ENCODE data around the gene GIPC2. TPM values are rescaled to one million over a fixed set of nuclear protein-coding genes. Genes with fewer than 3 reads are reported as not detected.

GIPC2 gene
- total RNA-seq, 1 donor from 2014 or later = 4.9 TPM

- intact Hi-C loops (cut with micrococcal nuclease) = no loop called here
- no peak for DNase-seq
- ATAC-seq = peak; percentile 86
These were observed 12.6 kb upstream of the GIPC2 start for GRCh38 chr1:78032996-78033796.

DNA sequence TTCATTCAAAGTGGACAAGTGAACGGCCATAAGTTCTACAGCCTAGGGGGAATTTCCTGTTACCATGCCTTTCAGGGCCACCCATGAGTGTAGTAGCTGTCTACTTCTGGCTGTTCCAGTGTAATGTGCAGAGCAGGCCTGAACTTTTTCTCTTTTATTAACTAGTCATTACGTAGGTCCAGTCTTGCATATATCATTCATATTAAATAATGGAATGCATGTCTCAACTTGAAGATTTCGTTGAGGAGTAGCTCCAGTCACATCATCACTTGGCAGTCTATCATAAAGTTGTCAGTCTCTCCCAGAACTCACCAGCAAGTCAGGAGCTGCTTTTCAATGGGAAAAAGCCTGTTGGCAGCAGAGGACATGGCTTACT is 12.0 kb upstream of the GIPC2 start:
- peak; percentile 18 for ATAC-seq
- intact Hi-C loops (cut with micrococcal nuclease) = no loop called here
- DNase-seq = no peak

DNA sequence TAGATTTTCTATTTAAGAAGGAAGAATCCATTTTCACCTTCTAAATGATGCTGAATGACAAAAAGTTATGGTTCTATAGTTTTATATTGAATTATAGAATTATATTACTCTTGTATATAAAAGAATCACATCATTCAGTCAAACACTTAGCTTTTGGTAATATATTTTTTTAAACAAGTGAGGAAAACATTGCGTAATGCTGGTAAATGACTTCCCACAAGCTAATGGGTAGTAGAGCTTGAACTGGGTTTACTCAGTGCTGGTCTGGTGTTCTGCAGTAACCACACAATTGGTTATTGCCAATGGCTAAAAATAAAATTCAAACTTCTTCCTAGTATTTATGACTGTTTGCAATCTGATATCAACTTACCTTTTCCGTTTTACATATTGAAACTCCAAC is 10.6 kb upstream of the GIPC2 start:
- intact Hi-C loops (cut with micrococcal nuclease) = no loop called here
- ATAC-seq (no peak), DNase-seq (no peak)

DNA sequence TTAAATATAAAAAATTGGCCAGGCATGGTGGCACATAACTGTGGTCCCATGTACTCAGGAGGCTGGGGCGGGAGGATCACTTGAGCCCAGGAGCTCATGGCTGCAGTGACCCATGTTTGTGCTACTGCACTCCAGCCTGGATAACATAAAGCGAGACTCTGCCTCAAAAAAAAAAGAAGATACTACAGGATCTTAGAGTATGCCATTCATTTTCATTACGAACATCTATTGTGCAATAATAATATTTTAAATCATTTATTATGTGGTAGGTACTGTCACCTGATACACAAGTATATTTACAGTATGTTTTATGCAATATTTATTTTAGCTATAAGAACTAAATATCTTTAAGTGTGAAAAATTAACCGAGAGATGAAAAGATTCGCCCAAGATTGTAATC is 9.3 kb upstream of the GIPC2 start:
- ATAC-seq (no peak), DNase-seq (no peak)
- intact Hi-C loops (cut with micrococcal nuclease) = no loop called here

- DNase-seq = no peak
- no peak for ATAC-seq
- intact Hi-C loops (cut with micrococcal nuclease) = no loop called here
These were observed 7.7 kb upstream of the GIPC2 start for GRCh38 chr1:78038071-78038470.

DNA sequence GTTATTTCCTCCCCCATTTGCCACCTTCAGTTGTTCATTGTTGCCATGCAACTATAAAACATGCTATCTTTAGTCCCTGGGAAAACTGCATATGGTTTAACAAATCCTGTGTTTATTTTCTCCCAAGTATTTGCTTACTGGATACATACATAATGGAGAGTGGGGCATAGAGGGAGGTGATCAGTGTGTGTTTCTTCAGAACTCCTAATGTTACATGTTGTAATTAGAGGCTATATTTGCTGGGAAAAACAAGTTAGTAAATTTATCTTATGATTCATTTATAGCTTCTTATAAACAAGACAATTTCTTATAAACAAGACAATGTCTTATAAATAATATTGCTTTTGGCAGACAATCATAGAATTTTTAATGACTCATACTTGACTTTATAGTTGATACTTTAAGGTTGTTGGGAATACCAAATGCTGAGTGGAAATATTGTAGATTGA is 7.3 kb upstream of the GIPC2 start:
- no peak for DNase-seq
- no peak for ATAC-seq
- intact Hi-C loops (cut with micrococcal nuclease) = no loop called here

- ATAC-seq (no peak), DNase-seq (no peak)
- intact Hi-C loops (cut with micrococcal nuclease) = no loop called here
These were observed 5.2 kb upstream of the GIPC2 start for GRCh38 chr1:78040484-78041089.

DNA sequence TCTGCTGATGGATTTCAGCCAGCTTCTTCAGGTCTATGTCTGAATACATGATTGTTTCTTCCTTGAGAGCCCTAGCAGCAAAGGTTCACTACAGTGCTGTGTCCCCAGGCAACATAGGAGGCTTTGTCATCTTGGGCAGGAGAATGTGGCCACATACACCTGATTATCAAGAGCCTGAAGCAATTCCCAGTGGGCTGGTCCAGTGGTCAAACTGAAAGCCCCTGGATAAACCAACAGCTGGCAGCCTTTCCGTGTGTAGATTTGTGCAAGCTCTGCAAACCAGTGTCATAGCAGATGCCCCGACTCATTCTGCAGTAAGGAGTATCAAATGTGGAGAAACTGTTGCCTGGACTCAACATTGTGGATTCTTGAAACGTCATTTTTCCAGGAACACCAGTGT is 2.3 kb upstream of the GIPC2 start:
- no peak for DNase-seq
- no peak for ATAC-seq
- intact Hi-C loops (cut with micrococcal nuclease) = no loop called here

- DNase-seq = no peak
- intact Hi-C loops (cut with micrococcal nuclease) = no loop called here
- peak; percentile 5 for ATAC-seq
These were observed 787 bp upstream of the GIPC2 start for GRCh38 chr1:78044796-78045562.

DNA sequence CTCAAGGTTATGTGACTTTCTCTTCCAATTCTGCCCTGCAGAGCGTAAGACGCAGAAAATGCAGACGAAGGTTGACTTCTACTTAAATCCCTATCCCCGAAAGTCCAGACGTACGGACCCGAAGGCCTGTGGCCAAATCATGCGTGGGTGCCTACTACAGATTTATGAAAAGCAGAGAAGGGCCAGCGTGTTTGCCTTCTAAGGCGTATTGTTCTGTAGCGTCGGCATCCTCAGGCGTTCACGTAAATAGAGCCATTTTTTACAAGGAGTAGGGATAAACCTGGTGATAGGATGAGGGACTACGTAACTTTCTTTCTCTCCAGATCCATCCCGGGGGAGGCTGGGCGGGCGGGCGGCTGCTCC is 222 bp upstream of the GIPC2 start:
- intact Hi-C loops (cut with micrococcal nuclease) = no loop called here
- DNase-seq (no peak), ATAC-seq (no peak)

DNA sequence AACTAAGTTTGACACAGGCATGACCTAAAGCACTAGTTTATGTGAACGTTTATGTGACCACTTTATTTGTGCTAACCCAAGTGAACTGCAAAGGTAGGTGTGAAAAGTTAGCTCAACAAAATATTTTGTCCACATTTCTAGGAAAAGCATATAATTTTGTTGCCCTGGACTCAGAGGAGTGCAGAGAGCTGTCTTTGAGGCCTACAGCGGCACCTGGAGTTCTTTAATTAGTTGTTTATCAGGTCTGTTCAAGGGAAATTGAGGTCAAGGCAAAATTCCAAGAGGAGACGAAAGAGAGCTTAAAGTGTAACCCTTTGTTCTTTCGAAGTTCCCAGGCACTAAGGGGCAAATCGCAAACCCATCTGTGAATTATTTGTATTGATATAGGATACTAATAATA is 1.3 kb downstream of the GIPC2 start:
- DNase-seq (no peak), ATAC-seq (peak; percentile 67)
- intact Hi-C loops (cut with micrococcal nuclease) = no loop called here

DNA sequence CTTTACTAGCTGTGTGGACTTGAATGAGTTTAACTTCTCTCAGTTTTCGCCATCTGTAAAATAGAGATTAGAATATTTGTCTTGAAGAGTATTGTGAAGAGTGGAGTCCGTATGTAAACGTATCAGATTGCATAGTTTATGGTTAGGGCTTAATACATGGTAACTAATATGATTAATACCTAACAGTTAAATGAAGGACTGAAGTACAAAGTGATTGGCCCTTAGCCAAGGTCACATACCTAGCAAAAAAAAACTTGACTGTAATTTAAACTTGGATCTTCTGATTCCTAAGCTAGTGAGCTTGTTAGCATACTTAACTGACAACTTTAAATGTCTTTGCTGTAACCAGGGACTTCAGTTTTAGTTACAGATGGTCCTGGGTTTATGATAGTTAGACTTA is 1.9 kb downstream of the GIPC2 start:
- ATAC-seq (no peak), DNase-seq (no peak)
- intact Hi-C loops (cut with micrococcal nuclease) = no loop called here

DNA sequence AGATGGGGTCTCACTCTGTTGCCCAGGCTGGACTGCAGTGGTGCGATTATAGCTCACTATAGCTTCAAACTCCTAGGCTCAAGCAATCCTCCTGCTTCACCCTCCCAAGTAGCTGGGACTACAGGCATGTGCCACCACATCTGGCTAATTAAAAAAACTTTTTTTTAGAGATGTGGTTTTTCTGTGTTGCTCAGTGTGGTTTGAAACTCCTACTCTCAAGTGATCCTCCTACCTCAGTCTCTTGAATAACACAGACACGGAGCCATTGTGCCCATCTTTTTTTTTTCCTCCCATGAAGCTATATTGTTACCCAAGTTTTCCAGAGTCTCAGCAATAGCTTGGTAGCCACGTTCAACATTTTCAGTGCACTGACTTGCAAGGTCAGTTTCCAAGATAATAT is 2.7 kb downstream of the GIPC2 start:
- intact Hi-C loops (cut with micrococcal nuclease) = no loop called here
- ATAC-seq = no peak

GRCh38 chr1:78049396-78049795 is 3.6 kb downstream of the GIPC2 start:
- no peak for DNase-seq
- ATAC-seq = peak; percentile 46
- intact Hi-C loops (cut with micrococcal nuclease) = no loop called here

More for the DNA sequence above, 2.7 kb downstream of the GIPC2 start:
- no peak for DNase-seq

- intact Hi-C loops (cut with micrococcal nuclease) = no loop called here
- ATAC-seq (no peak), DNase-seq (no peak)
These were observed 5.2 kb downstream of the GIPC2 start for GRCh38 chr1:78051005-78051404.

DNA sequence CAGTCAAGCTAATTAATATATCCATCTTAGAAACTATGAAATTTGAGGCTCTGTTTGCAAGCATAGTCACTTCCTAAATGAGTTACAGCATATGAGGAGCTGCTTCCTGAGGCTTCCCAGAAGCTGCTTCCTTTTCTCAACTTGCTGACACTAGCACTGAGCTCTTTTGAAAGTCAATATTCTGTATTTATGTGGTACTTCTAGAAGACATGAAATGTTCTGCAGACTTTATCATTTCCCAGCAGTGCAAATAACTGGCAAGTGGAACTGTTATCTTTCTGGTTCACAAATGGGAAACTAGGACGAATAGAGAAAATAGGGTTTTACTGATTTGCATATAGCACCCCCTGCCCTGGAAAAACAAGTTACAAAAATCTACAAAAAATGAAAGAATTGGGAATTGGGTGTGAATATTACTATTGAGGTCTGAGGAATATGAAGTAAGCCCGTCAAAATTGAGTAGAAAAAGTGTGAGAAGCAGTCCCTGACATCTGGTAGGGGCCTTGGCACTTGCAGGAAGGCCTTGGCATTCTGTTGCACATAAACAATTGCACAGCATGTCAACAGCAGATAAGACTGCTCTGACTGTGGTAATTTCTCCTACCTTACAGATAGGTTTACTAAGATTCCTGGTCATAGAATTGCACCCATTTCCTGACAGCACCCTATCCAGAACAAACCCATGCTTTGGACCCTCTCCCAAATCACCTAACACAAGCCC is 7.1 kb downstream of the GIPC2 start:
- ATAC-seq (peak; percentile 39), DNase-seq (no peak)
- intact Hi-C loops (cut with micrococcal nuclease) = no loop called here

GRCh38 chr1:78053498-78053897 is 7.7 kb downstream of the GIPC2 start:
- ATAC-seq (peak; percentile 41), DNase-seq (no peak)
- intact Hi-C loops (cut with micrococcal nuclease) = no loop called here

DNA sequence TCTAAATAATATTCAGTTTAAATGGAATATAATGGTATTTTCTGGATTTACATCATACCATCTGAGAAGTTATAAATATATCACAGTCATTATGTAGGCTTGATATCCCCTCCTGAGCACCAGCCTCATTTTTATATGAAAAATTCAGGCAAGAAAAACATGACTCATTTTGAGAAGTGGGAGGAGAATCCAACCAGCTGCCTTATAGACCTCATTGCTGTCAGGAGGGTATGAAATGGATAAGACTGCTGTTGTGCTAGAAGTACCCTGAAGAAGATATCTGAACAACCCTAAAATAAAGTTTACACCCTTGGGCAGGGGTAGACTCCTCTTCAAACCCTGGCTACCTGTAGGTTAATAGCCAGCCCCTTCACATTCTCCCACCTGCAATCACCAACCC is 8.8 kb downstream of the GIPC2 start:
- ATAC-seq (no peak), DNase-seq (no peak)
- intact Hi-C loops (cut with micrococcal nuclease) = no loop called here

DNA sequence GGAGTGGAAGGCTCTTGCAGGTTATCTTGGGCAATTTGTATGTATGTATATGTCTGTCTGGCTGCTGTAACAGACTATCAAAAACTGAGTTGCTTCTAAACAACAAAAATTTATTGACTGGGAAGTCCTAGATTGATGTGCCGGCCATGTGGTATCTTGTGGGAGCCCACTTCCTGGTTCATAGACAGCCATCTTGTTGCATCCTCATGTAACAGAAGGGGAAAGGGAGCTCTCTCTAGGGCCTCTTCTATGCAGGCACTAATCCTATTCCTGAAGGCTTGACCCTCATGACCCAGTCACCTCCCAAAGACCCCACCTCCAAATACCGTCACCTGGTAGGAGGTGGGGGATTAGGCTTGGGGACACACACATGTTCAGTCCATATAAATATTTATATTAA is 9.2 kb downstream of the GIPC2 start:
- intact Hi-C loops (cut with micrococcal nuclease) = no loop called here
- DNase-seq = no peak
- no peak for ATAC-seq
